H1 (cell line): ENCODE results near the gene SSTR5.
"Not testable (repeated sequence)": the region's sequence is repeated elsewhere in the genome, so short reads cannot be mapped to it uniquely, and the experiment has no call there.

Experiments
- CHD2 ChIP-seq: IDR thresholded peaks from 2 replicates; pipeline ENCODE4 v1.6.1; 2012; ENCODE audit warnings: low read length, improper control_type of control experiment
- CTCF ChIP-seq, 3 experiments: IDR thresholded peaks; 1 replicate in 2 of 3; 2 replicates in 1 of 3; pipeline versions ENCODE4 v1.5.1 to v1.6.1; 2011; ENCODE audit warnings: low read length in 3 of 3, mild to moderate bottlenecking in 3 of 3, inconsistent platforms in 2 of 3, low read depth in 1 of 3, moderate library complexity in 1 of 3; ENCODE audit not compliant: insufficient read depth in 1 of 3; ENCODE audit errors: control extremely low read depth in 1 of 3
- EZH2 ChIP-seq: fragments of 200-600 bp; sonication (generic); IDR thresholded peaks from 2 replicates; pipeline ENCODE4 v1.7.1; 2012; ENCODE audit warnings: low read depth, mild to moderate bottlenecking, moderate library complexity, low read length, inconsistent platforms; ENCODE audit not compliant: severe bottlenecking
- MAX ChIP-seq: IDR thresholded peaks from 2 replicates; pipeline ENCODE4 v1.6.1; 2012; ENCODE audit warnings: inconsistent platforms
- POLR2A ChIP-seq, 2 experiments: IDR thresholded peaks; 1 replicate in 1 of 2; 2 replicates in 1 of 2; pipeline ENCODE4 v1.6.1; 2011; ENCODE audit warnings: low read depth in 2 of 2, low read length in 2 of 2, mild to moderate bottlenecking in 2 of 2; ENCODE audit errors: control extremely low read depth in 1 of 2
- POLR2AphosphoS5 ChIP-seq: IDR thresholded peaks from 2 replicates; pipeline ENCODE4 v1.6.1; 2011; ENCODE audit warnings: low read depth, low read length
- RAD21 ChIP-seq, 2 experiments: IDR thresholded peaks in 1 of 2; conservative IDR thresholded peaks in 1 of 2; 2 replicates each; pipeline ENCODE4 v1.6.1; 2011; ENCODE audit warnings: low read depth in 2 of 2, low read length in 2 of 2, improper control_type of control experiment in 1 of 2, inconsistent platforms in 1 of 2, mild to moderate bottlenecking in 1 of 2, moderate library complexity in 1 of 2
- RBBP5 ChIP-seq: IDR thresholded peaks from 2 replicates; pipeline ENCODE4 v1.7.1; 2012; ENCODE audit warnings: low read depth, mild to moderate bottlenecking, inconsistent platforms, low read length, moderate library complexity, borderline replicate concordance
- RFX5 ChIP-seq: IDR thresholded peaks from 2 replicates; pipeline ENCODE4 v1.6.1; 2011; ENCODE audit warnings: low read depth, low read length, improper control_type of control experiment, borderline replicate concordance
- SP1 ChIP-seq: IDR thresholded peaks from 2 replicates; pipeline ENCODE4 v1.6.1; 2011; ENCODE audit warnings: low read depth, low read length
- SP4 ChIP-seq: IDR thresholded peaks from 2 replicates; pipeline ENCODE4 v1.6.1; 2012; ENCODE audit warnings: low read length, inconsistent platforms
- TAF1 ChIP-seq: IDR thresholded peaks from 2 replicates; pipeline ENCODE4 v1.6.1; 2011; ENCODE audit warnings: mild to moderate bottlenecking, low read depth, low read length
- YY1 ChIP-seq: IDR thresholded peaks from 2 replicates; pipeline ENCODE4 v1.6.1; 2011; ENCODE audit warnings: low read depth, mild to moderate bottlenecking, low read length
- ZNF274 ChIP-seq: IDR thresholded peaks from 2 replicates; pipeline ENCODE4 v1.7.0; 2012; ENCODE audit warnings: low read length, borderline replicate concordance; ENCODE audit errors: extremely low read depth

- not testable (repeated sequence) for TF ChIP-seq CTCF (IDR thresholded peaks at IDR 0.05; ENCODE audit: control extremely low read depth in 1 of 3, insufficient read depth in 1 of 3, low read depth in 1 of 3, low read length in 3 of 3); POLR2AphosphoS5; RAD21 (IDR thresholded peaks at IDR 0.05 in 1 of 2, conservative IDR thresholded peaks at IDR 0.05 in 1 of 2; ENCODE audit: low read depth in 2 of 2, low read length in 2 of 2); POLR2A (IDR thresholded peaks at IDR 0.05; ENCODE audit: control extremely low read depth in 1 of 2, low read depth in 2 of 2, low read length in 2 of 2); TAF1; SP4; RBBP5; SP1; YY1; MAX; EZH2; RFX5; CHD2; ZNF274
Observed at GRCh38 chr16:1086443-1086842, 13.9 kb downstream of the SSTR5 start.
